ENCODE data around the gene UBAP1. TPM values are rescaled to one million over a fixed set of nuclear protein-coding genes. Genes with fewer than 3 reads are reported as not detected.
"Not testable (repeated sequence)": the region's sequence is repeated elsewhere in the genome, so short reads cannot be mapped to it uniquely, and the experiment has no call there.

The UBAP1 gene
- polyA plus RNA-seq, 1 experiment: 56.7 TPM

DNA sequence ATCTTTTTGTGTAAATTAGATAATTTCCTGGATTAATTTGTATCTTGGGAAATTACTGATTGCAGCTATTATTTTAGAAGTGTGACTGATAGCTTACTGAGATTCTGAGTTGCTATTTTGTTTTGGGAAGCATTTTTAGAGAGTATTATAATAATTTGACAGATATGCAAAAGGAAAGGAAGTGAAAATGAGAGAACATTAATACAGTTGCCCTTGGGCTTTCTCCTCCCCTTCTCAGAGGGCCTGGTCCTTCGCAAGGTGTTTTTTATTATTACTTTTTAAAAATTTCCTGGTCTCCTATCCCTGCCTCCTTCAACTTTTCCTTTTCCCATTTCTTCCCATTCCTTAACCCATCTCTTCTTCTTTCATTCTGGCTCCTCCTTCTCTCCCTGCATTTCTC is 32.6 kb downstream of the UBAP1 start:
- TF ChIP-seq, protein P1, sequence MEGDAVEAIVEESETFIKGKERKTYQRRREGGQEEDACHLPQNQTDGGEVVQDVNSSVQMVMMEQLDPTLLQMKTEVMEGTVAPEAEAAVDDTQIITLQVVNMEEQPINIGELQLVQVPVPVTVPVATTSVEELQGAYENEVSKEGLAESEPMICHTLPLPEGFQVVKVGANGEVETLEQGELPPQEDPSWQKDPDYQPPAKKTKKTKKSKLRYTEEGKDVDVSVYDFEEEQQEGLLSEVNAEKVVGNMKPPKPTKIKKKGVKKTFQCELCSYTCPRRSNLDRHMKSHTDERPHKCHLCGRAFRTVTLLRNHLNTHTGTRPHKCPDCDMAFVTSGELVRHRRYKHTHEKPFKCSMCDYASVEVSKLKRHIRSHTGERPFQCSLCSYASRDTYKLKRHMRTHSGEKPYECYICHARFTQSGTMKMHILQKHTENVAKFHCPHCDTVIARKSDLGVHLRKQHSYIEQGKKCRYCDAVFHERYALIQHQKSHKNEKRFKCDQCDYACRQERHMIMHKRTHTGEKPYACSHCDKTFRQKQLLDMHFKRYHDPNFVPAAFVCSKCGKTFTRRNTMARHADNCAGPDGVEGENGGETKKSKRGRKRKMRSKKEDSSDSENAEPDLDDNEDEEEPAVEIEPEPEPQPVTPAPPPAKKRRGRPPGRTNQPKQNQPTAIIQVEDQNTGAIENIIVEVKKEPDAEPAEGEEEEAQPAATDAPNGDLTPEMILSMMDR (IDR thresholded peaks at IDR 0.05; ENCODE audit: low read depth, low read length): no peak

DNA sequence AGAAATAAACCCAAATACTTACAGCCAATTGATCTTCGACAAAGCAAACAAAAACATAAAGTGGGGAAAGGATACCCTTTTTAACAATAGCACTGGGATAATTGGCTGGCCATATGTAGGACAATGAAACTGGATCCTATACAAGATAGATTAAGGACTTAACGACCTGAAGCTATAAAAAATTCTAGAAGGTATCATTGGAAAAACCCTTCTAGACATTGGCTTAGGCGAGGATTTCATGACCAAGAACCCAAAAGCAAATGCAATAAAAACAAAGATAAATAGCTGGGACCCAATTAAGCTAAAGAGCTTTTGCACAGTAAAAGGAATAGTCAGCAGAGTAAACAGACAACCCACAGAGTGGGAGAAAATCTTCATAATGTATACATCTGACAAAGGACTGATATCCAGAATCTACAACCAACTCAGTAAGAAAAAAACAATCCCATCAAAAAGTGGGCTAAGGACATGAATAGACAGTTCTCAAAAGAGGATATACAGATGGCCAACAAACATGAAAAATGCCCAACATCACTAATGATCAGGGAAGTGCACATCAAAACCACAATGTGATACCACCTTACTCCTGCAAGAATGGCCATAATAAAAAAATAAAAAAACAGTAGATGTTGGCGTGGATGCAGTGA is 35.6 kb downstream of the UBAP1 start:
- H3K27me3 ChIP-seq (ENCODE audit: control insufficient read depth, insufficient read depth, low read length); H3K9me3 ChIP-seq (ENCODE audit: control insufficient read depth, insufficient read depth, low read length); POLR2A ChIA-PET; H3K4me3 ChIP-seq (ENCODE audit: low read depth, low read length); DNase-seq (ENCODE audit: low read depth, low spot score); H3K27ac ChIP-seq (ENCODE audit: low read depth, low read length); CTCF ChIA-PET: not testable (repeated sequence)

More for the DNA sequence above, 32.6 kb downstream of the UBAP1 start:
- H3K27me3 ChIP-seq (ENCODE audit: control insufficient read depth, insufficient read depth, low read length): no peaks in the 10 kb centered on the region
- ChIA-PET CTCF (no interaction called here), POLR2A (no interaction called here)
- no peak for DNase-seq (ENCODE audit: low read depth, low spot score)
- H3K4me3 ChIP-seq (ENCODE audit: low read depth, low read length): no peak overlapping the region
- no peaks in the 10 kb centered on the region; the same call in 1 of the 2 replicates for H3K9me3 ChIP-seq (ENCODE audit: control insufficient read depth, insufficient read depth, low read length)
- no peak overlapping the region for H3K27ac ChIP-seq (ENCODE audit: low read depth, low read length)

DNA sequence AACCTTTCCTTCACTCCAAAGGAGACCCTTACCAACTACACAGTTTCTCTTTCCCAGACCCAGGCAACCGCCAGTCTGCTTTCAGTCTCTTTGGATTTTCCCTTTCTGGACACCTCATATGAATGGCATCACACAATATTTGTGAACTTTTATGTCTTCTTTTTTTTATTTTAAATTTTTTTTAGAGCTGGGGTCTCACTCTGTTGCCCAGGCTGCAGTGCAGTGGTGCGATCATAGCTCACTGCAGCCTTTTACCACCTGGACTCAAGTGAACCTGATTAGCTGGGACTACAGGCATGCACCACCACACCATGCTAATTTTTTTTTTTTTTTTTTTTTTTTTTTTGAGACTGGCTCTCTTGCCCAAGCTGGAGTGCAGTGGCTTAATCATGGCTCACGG is 37.5 kb downstream of the UBAP1 start:
- ChIA-PET CTCF (interaction anchor here (0.7 to 1.0 kb wide), 2 partner anchors 7 to 37 kb away, joined by 3 read pairs; no protein-coding TSS in a partner anchor), POLR2A (no interaction called here)
- Histone ChIP-seq H3K9me3 (ENCODE audit: control insufficient read depth, insufficient read depth, low read length) (no peaks in the 10 kb centered on the region), H3K4me3 (ENCODE audit: low read depth, low read length) (no peak overlapping the region), H3K27me3 (ENCODE audit: control insufficient read depth, insufficient read depth, low read length) (no peaks in the 10 kb centered on the region), H3K27ac (ENCODE audit: low read depth, low read length) (no peak overlapping the region)
- TF ChIP-seq, protein P1 (IDR thresholded peaks at IDR 0.05; ENCODE audit: low read depth, low read length): no peak
- DNase-seq (ENCODE audit: low read depth, low spot score): no peak

DNA sequence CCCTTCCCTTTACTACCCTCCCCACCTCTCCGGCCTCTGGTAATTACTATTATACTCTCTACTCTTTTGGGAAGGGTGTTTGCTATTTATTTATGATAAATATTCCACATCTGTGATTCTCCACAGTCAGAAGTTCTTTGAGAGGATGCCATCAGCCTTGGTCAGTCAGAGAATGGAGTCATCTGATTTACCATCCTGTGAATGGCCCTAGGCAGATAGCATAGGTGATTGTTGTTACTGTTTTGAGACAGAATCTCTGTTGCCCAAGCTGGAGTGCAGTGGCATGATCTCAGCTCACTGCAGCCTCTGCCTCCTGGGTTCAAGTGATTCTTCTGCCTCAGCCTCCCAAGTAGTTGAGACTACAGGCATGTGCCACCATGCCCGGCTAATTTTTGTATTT is 38.2 kb downstream of the UBAP1 start:
- H3K4me3 ChIP-seq (ENCODE audit: low read depth, low read length); H3K27ac ChIP-seq (ENCODE audit: low read depth, low read length); CTCF ChIA-PET; DNase-seq (ENCODE audit: low read depth, low spot score); H3K27me3 ChIP-seq (ENCODE audit: control insufficient read depth, insufficient read depth, low read length); POLR2A ChIA-PET; H3K9me3 ChIP-seq (ENCODE audit: control insufficient read depth, insufficient read depth, low read length): not testable (repeated sequence)

DNA sequence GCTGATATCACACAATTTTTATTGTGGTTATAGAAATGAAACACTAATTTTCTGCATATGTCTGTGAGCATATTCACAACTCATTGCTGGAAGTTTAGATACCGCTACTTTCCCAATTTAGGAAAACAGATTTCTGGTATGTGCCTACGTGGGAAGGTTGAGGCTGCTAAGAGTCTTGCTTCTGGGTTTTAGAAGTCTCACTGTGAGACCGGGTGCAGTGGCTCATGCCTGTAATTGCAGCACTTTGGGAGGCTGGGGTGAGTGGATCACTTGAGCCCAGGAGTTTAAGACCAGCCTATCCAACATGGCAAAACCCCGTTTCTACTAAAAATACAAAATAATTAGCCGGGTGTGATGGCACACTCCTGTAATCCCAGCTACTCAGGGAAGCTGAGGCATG is 39.6 kb downstream of the UBAP1 start:
- ChIA-PET POLR2A (no interaction called here), CTCF (no interaction called here)
- DNase-seq (ENCODE audit: low read depth, low spot score): no peak

DNA sequence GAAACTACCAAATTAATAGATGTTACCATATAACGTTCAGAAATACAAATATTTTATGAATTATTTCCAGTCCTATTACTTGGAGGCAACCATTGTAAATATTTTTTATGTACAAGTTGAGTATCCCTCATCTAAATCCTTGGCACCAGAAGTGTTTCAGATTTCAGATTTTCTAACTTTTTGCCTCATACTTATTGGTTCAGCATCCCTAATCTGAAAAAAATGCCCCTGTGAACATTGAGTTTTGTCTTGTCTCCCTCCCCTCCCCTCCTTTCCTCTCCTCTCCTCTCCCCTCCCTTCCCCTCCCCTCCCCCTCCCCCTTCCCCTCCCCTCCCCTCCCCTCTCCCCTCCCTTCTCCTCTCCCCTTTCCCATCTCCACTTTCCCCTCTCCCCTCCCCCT is 40.6 kb downstream of the UBAP1 start:
- Histone ChIP-seq H3K27ac (ENCODE audit: low read depth, low read length) (no peak overlapping the region), H3K9me3 (ENCODE audit: control insufficient read depth, insufficient read depth, low read length) (no peaks in the 10 kb centered on the region), H3K27me3 (ENCODE audit: control insufficient read depth, insufficient read depth, low read length) (no peaks in the 10 kb centered on the region), H3K4me3 (ENCODE audit: low read depth, low read length) (no peak overlapping the region)
- DNase-seq (ENCODE audit: low read depth, low spot score): no peak
- TF ChIP-seq, protein P1 (IDR thresholded peaks at IDR 0.05; ENCODE audit: low read depth, low read length): no peak
- ChIA-PET CTCF (no interaction called here), POLR2A (no interaction called here)

More for the DNA sequence above, 39.6 kb downstream of the UBAP1 start:
- TF ChIP-seq, protein P1 (IDR thresholded peaks at IDR 0.05; ENCODE audit: low read depth, low read length): no peak
- no peaks in the 10 kb centered on the region for H3K9me3 ChIP-seq (ENCODE audit: control insufficient read depth, insufficient read depth, low read length)
- no peaks in the 10 kb centered on the region for H3K27me3 ChIP-seq (ENCODE audit: control insufficient read depth, insufficient read depth, low read length)
- H3K27ac ChIP-seq (ENCODE audit: low read depth, low read length): no peak overlapping the region
- no peak overlapping the region for H3K4me3 ChIP-seq (ENCODE audit: low read depth, low read length)
